Body of pancreas (tissue), 4 donors: Measurements from ENCODE around the gene CAMK1G. TPM values are rescaled to one million over a fixed set of nuclear protein-coding genes. Genes with fewer than 3 reads are reported as not detected.

Experiments used
- ATAC-seq: fragments of 150-250 bp; one replicate; pipeline ENCODE4 v1.9.1; 2016
- DNase-seq, 4 donors: peaks; one replicate each; pipeline ENCODE4 v3.0.0-alpha.2; 2019
- H3K27ac ChIP-seq, 4 donors: fragments of 200-600 bp; sonication (generic); 1 replicate in 3 of 4; 2 replicates in 1 of 4; pipeline versions ENCODE4 v1.5.1 to v1.6.1; 2016 to 2019; ENCODE audit warnings: mild to moderate bottlenecking in 1 of 4, mixed read lengths in 1 of 4, moderate library complexity in 1 of 4
- H3K27me3 ChIP-seq, 2 donors: fragments of 200-600 bp; sonication (generic); one replicate each; pipeline ENCODE4 v1.6.0; 2016; ENCODE audit warnings: mild to moderate bottlenecking in 1 of 2
- H3K36me3 ChIP-seq, 2 donors: fragments of 200-600 bp; sonication (generic); replicated peaks in 1 of 2; 2 replicates each; pipeline ENCODE4 v1.5.1; 2016; ENCODE audit warnings: low read depth in 2 of 2; ENCODE audit not compliant: insufficient read depth in 1 of 2
- H3K4me1 ChIP-seq: fragments of 200-600 bp; sonication (generic); one replicate; pipeline ENCODE4 v1.6.0; 2016
- H3K4me3 ChIP-seq, 2 donors: fragments of 200-600 bp; sonication (generic); 1 replicate in 1 of 2; 2 replicates in 1 of 2; pipeline ENCODE4 v1.5.1; 2016 to 2019
- H3K9me3 ChIP-seq, 3 donors: fragments of 200-600 bp; sonication (generic); 1 replicate in 2 of 3; 2 replicates in 1 of 3; pipeline ENCODE4 v1.5.1; 2016
- POLR2A ChIP-seq, 3 donors: fragments of 450-650 bp; IDR thresholded peaks; one replicate each; pipeline ENCODE4 v1.6.1; 2016; ENCODE audit warnings: antibody characterized with exemption in 3 of 3, mild to moderate bottlenecking in 2 of 3
- WGBS, 2 donors: methylation state at CpG; one replicate each; pipeline ENCODE4 v1.1.5; 2017; 5-methylcytosine and 5-hydroxymethylcytosine counted together
- intact Hi-C: fragments of 100-400 bp; cut with DNase I; formaldehyde crosslinking; loops from one replicate; pipeline ENCODE4 v1.15.1; 2023
- total RNA-seq, 2 donors: library from RNA; depleted of rRNA; stranded (reverse); fragments of >200 nt; gene quantifications; one replicate each; pipeline ENCODE4 v1.1.0, GENCODE V29; 2016
- TF ChIP-seq, protein P1 (sequence below), 7 experiments: fragments of 450-650 bp in 4 of 7; fragments of 200-600 bp in 3 of 7; sonication (generic) in 3 of 7; IDR thresholded peaks; one replicate each; pipeline ENCODE4 v1.5.1; 2016 to 2019; ENCODE audit warnings: antibody characterized with exemption in 7 of 7

CAMK1G gene
- total RNA-seq, 2 donors from 2014 or later: 0.33 TPM; not detected in 1

DNA sequence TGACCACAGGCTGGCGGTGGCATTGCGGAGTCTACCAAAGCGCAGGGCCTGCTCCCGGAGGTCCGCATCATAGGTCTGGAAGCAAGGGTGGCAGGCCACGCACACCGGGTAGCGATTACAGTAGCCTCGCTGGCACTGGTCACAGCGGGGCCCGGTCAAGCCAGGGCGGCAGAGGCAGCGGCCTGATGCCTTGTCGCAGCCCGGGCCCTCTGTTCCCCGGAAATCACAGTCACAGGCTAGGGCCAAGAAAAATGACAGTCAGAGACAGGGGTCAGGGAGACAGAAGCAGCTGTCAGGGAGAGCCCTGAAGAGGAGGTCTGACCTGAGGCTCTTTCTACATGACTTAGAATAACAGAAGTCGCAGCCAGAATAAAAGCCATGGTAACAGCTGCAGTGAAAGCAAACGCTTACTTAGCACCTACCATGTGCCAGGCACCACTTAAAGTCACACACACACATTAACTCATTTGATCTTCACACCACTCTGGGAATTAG, 42.3 kb downstream of the CAMK1G start:
- H3K27me3 ChIP-seq: no peaks in the 10 kb centered on the region
- intact Hi-C loops: no loop called here
- no peaks in the 10 kb centered on the region for H3K9me3 ChIP-seq
- peaks cover 15% of the 10 kb centered on the region for H3K4me1 ChIP-seq
- H3K27ac ChIP-seq: no peak overlapping the region
- TF ChIP-seq POLR2A (IDR thresholded peaks at IDR 0.05): no peak
- TF ChIP-seq, protein P1, sequence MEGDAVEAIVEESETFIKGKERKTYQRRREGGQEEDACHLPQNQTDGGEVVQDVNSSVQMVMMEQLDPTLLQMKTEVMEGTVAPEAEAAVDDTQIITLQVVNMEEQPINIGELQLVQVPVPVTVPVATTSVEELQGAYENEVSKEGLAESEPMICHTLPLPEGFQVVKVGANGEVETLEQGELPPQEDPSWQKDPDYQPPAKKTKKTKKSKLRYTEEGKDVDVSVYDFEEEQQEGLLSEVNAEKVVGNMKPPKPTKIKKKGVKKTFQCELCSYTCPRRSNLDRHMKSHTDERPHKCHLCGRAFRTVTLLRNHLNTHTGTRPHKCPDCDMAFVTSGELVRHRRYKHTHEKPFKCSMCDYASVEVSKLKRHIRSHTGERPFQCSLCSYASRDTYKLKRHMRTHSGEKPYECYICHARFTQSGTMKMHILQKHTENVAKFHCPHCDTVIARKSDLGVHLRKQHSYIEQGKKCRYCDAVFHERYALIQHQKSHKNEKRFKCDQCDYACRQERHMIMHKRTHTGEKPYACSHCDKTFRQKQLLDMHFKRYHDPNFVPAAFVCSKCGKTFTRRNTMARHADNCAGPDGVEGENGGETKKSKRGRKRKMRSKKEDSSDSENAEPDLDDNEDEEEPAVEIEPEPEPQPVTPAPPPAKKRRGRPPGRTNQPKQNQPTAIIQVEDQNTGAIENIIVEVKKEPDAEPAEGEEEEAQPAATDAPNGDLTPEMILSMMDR (IDR thresholded peaks at IDR 0.05): no peak
- no peaks in the 10 kb centered on the region for H3K36me3 ChIP-seq
- DNase-seq (no peak), ATAC-seq (no peak)
- WGBS, 2 donors: 45 to 87% methylated on average over 2 to 18 of the region's 18 CpGs
- no peak overlapping the region for H3K4me3 ChIP-seq

- Histone ChIP-seq H3K27me3 (no peaks in the 10 kb centered on the region), H3K36me3 (no peaks in the 10 kb centered on the region), H3K9me3 (no peaks in the 10 kb centered on the region), H3K4me1 (peaks cover 9% of the 10 kb centered on the region), H3K4me3 (no peak overlapping the region), H3K27ac (no peak overlapping the region)
- intact Hi-C loops: no loop called here
- WGBS, 2 donors: 92 to 95% methylated on average over 12 to 18 of the region's 19 CpGs
- no peak for ATAC-seq
- no peak for TF ChIP-seq POLR2A (IDR thresholded peaks at IDR 0.05)
- DNase-seq: no peak
Measured at GRCh38 chr1:209626346-209627026, 43.0 kb downstream of the CAMK1G start.

- peaks cover 2% of the 10 kb centered on the region for H3K4me1 ChIP-seq
- no peak for DNase-seq
- TF ChIP-seq, protein P1 (IDR thresholded peaks at IDR 0.05): no peak
- TF ChIP-seq POLR2A (IDR thresholded peaks at IDR 0.05): no peak
- intact Hi-C loops: no loop called here
- no peaks in the 10 kb centered on the region for H3K9me3 ChIP-seq
- no peak overlapping the region for H3K27ac ChIP-seq
- no peaks in the 10 kb centered on the region for H3K27me3 ChIP-seq
- H3K36me3 ChIP-seq: no peaks in the 10 kb centered on the region
- ATAC-seq: peak; percentile 20
- H3K4me3 ChIP-seq: no peak overlapping the region
- WGBS, 2 donors: 52 to 78% methylated on average over 4 to 16 of the region's 16 CpGs
Measured at GRCh38 chr1:209627027-209627731, 43.7 kb downstream of the CAMK1G start.

- ATAC-seq: peak; percentile 70
- Histone ChIP-seq H3K27me3 (no peaks in the 10 kb centered on the region), H3K4me3 (no peak overlapping the region), H3K4me1 (no peaks in the 10 kb centered on the region), H3K36me3 (no peaks in the 10 kb centered on the region), H3K9me3 (no peaks in the 10 kb centered on the region), H3K27ac (no peak overlapping the region)
- intact Hi-C loops: no loop called here
- 23 to 37% methylated on average over 5 to 16 of the region's 16 CpGs for WGBS, 2 donors
- peak; percentile 66 to 81 (median 70) for DNase-seq
- TF ChIP-seq, protein P1 (IDR thresholded peaks at IDR 0.05): peak; percentile 76 to 98 (median 85)
- TF ChIP-seq POLR2A (IDR thresholded peaks at IDR 0.05): no peak
Measured at GRCh38 chr1:209627732-209628196, 44.2 kb downstream of the CAMK1G start.

- no peaks in the 10 kb centered on the region for H3K36me3 ChIP-seq
- ATAC-seq: no peak
Measured at GRCh38 chr1:209628618-209629299, 45.2 kb downstream of the CAMK1G start.

More at GRCh38 chr1:209628618-209629299, 45.2 kb downstream of the CAMK1G start:
- no peak for DNase-seq
- no peaks in the 10 kb centered on the region for H3K27me3 ChIP-seq
- WGBS, 2 donors: 85 to 87% methylated on average over 7 of the region's 7 CpGs
- H3K4me3 ChIP-seq: no peak overlapping the region
- TF ChIP-seq POLR2A (IDR thresholded peaks at IDR 0.05): no peak
- TF ChIP-seq, protein P1 (IDR thresholded peaks at IDR 0.05): no peak
- H3K9me3 ChIP-seq: no peaks in the 10 kb centered on the region
- no peak overlapping the region for H3K27ac ChIP-seq
- H3K4me1 ChIP-seq: no peaks in the 10 kb centered on the region
- intact Hi-C loops: no loop called here
